ENCODE data around the gene FKBP2.

- TF ChIP-seq EZH2phosphoT487 (IDR thresholded peaks at IDR 0.05; ENCODE audit: borderline replicate concordance): no peak
- peak; percentile 31 for TF ChIP-seq CTCF (conservative IDR thresholded peaks at IDR 0.05; ENCODE audit: low read length)
These were observed 28.8 kb downstream of the FKBP2 start for GRCh38 chr11:64269540-64270220.
